Measurements from ENCODE around the gene CCSER1.
"Not testable (repeated sequence)": the region's sequence is repeated elsewhere in the genome, so short reads cannot be mapped to it uniquely, and the experiment has no call there.

CCSER1 gene

GRCh38 chr4:91267543-91267942 is 1140.3 kb downstream of the CCSER1 start:
- Histone ChIP-seq H3K4me1 (ENCODE audit: insufficient read depth, low read length, severe bottlenecking) (no peaks in the 10 kb centered on the region), H3K4me2 (ENCODE audit: low read length) (no peak overlapping the region), H3K9me2 (ENCODE audit: low read depth, low read length) (no peaks in the 10 kb centered on the region), H3K27ac (ENCODE audit: low read depth, low read length, poor library complexity, severe bottlenecking) (no peak overlapping the region), H4K20me1 (ENCODE audit: insufficient read depth, low read length) (no peaks in the 10 kb centered on the region), H3K79me2 (ENCODE audit: insufficient read depth, low read length) (no peaks in the 10 kb centered on the region), H3K27me3 (ENCODE audit: insufficient read depth, low read length) (no peaks in the 10 kb centered on the region), H3K9me3 (ENCODE audit: low read length) (no peaks in the 10 kb centered on the region), H2AFZ (ENCODE audit: low read length) (no peak overlapping the region), H3F3A (ENCODE audit: insufficient read depth, low read length) (no peaks in the 10 kb centered on the region), H3K36me3 (ENCODE audit: insufficient read depth, low read length) (no peaks in the 10 kb centered on the region), H3K9ac (ENCODE audit: low read length) (no peak overlapping the region), H3K4me3 (ENCODE audit: low read depth, low read length, poor library complexity, severe bottlenecking) (no peak overlapping the region)
- TF ChIP-seq EZH2 (IDR thresholded peaks at IDR 0.05; ENCODE audit: borderline replicate concordance, low read length) (no peak), CTCF (IDR thresholded peaks at IDR 0.05; ENCODE audit: low read length) (no peak)

- H3F3A ChIP-seq (ENCODE audit: insufficient read depth, low read length), result not testable (repeated sequence)
These were observed 1141.3 kb downstream of the CCSER1 start for GRCh38 chr4:91268481-91268880.

GRCh38 chr4:91268913-91269312 is 1141.7 kb downstream of the CCSER1 start:
- Histone ChIP-seq H3K9me2 (ENCODE audit: low read depth, low read length) (no peaks in the 10 kb centered on the region), H3K79me2 (ENCODE audit: insufficient read depth, low read length) (no peaks in the 10 kb centered on the region), H3K4me3 (ENCODE audit: low read depth, low read length, poor library complexity, severe bottlenecking) (no peak overlapping the region), H3K36me3 (ENCODE audit: insufficient read depth, low read length) (no peaks in the 10 kb centered on the region), H3F3A (ENCODE audit: insufficient read depth, low read length) (no peaks in the 10 kb centered on the region), H4K20me1 (ENCODE audit: insufficient read depth, low read length) (no peaks in the 10 kb centered on the region), H3K4me1 (ENCODE audit: insufficient read depth, low read length, severe bottlenecking) (no peaks in the 10 kb centered on the region), H3K9ac (ENCODE audit: low read length) (no peak overlapping the region), H2AFZ (ENCODE audit: low read length) (no peak overlapping the region), H3K27me3 (ENCODE audit: insufficient read depth, low read length) (no peaks in the 10 kb centered on the region), H3K9me3 (ENCODE audit: low read length) (no peaks in the 10 kb centered on the region), H3K4me2 (ENCODE audit: low read length) (no peak overlapping the region), H3K27ac (ENCODE audit: low read depth, low read length, poor library complexity, severe bottlenecking) (no peak overlapping the region)
- TF ChIP-seq CTCF (IDR thresholded peaks at IDR 0.05; ENCODE audit: low read length), result no peak
- TF ChIP-seq EZH2 (IDR thresholded peaks at IDR 0.05; ENCODE audit: borderline replicate concordance, low read length), result no peak

More at GRCh38 chr4:91268481-91268880, 1141.3 kb downstream of the CCSER1 start:
- H3K9me3 ChIP-seq (ENCODE audit: low read length); H3K36me3 ChIP-seq (ENCODE audit: insufficient read depth, low read length); H3K9me2 ChIP-seq (ENCODE audit: low read depth, low read length); H3K9ac ChIP-seq (ENCODE audit: low read length); H2AFZ ChIP-seq (ENCODE audit: low read length); H3K27me3 ChIP-seq (ENCODE audit: insufficient read depth, low read length); H3K4me3 ChIP-seq (ENCODE audit: low read depth, low read length, poor library complexity, severe bottlenecking); H3K79me2 ChIP-seq (ENCODE audit: insufficient read depth, low read length); H4K20me1 ChIP-seq (ENCODE audit: insufficient read depth, low read length); H3K4me2 ChIP-seq (ENCODE audit: low read length); H3K27ac ChIP-seq (ENCODE audit: low read depth, low read length, poor library complexity, severe bottlenecking); H3K4me1 ChIP-seq (ENCODE audit: insufficient read depth, low read length, severe bottlenecking): not testable (repeated sequence)

GRCh38 chr4:91279899-91280298 is 1152.7 kb downstream of the CCSER1 start:
- H3K4me3 ChIP-seq (ENCODE audit: low read depth, low read length, poor library complexity, severe bottlenecking), result no peak overlapping the region
- TF ChIP-seq CTCF (IDR thresholded peaks at IDR 0.05; ENCODE audit: low read length) (no peak), EZH2 (IDR thresholded peaks at IDR 0.05; ENCODE audit: borderline replicate concordance, low read length) (no peak)
- H3K9me2 ChIP-seq (ENCODE audit: low read depth, low read length), result no peaks in the 10 kb centered on the region

More at GRCh38 chr4:91279899-91280298, 1152.7 kb downstream of the CCSER1 start:
- H3K27ac ChIP-seq (ENCODE audit: low read depth, low read length, poor library complexity, severe bottlenecking), result no peak overlapping the region
- H4K20me1 ChIP-seq (ENCODE audit: insufficient read depth, low read length), result no peaks in the 10 kb centered on the region
- no peaks in the 10 kb centered on the region for H3K9me3 ChIP-seq (ENCODE audit: low read length)
- H3K4me2 ChIP-seq (ENCODE audit: low read length), result no peak overlapping the region
- no peaks in the 10 kb centered on the region for H3K27me3 ChIP-seq (ENCODE audit: insufficient read depth, low read length)
- H3F3A ChIP-seq (ENCODE audit: insufficient read depth, low read length), result no peaks in the 10 kb centered on the region
- no peaks in the 10 kb centered on the region for H3K4me1 ChIP-seq (ENCODE audit: insufficient read depth, low read length, severe bottlenecking)
- H3K9ac ChIP-seq (ENCODE audit: low read length), result no peak overlapping the region
- H3K79me2 ChIP-seq (ENCODE audit: insufficient read depth, low read length), result no peaks in the 10 kb centered on the region
- no peaks in the 10 kb centered on the region for H3K36me3 ChIP-seq (ENCODE audit: insufficient read depth, low read length)
- H2AFZ ChIP-seq (ENCODE audit: low read length), result no peak overlapping the region

Measured in OCI-LY1 (cell line).